H1 (cell line): ENCODE results near the gene WDR91. TPM values are rescaled to one million over a fixed set of nuclear protein-coding genes. Genes with fewer than 3 reads are reported as not detected.

Experiments
- CTCF ChIA-PET: fragments of 300-600 bp; sonication (Branson Sonifier 250); formaldehyde crosslinking; loops from one replicate; lab custom pipeline; 2021; ENCODE audit not compliant: partially characterized antibody; lab: Charles Lee
- POLR2A ChIA-PET: fragments of 300-600 bp; sonication (Branson Sonifier 250); formaldehyde crosslinking; loops from one replicate; lab custom pipeline; 2021; ENCODE audit warnings: inconsistent platforms; ENCODE audit not compliant: partially characterized antibody; lab: Charles Lee
- DNase-seq, 2 experiments: peaks; one replicate each; pipeline versions ENCODE4 v3.0.0 to v3.0.0-alpha.2; 2010 to 2022; ENCODE audit warnings: low spot score in 2 of 2, low read depth in 1 of 2, mixed read lengths in 1 of 2
- FAIRE-seq: peaks from 2 replicates; lab custom pipeline; 2011; peaks lifted over from hg19 to GRCh38; lab: Jason Lieb, UNC
- H2AFZ ChIP-seq: 2 replicates; pipeline ENCODE4 v1.8.1; 2012; ENCODE audit warnings: low read length, inconsistent platforms
- H2AK5ac ChIP-seq: 2 replicates; pipeline ENCODE4 v1.6.1; 2013; ENCODE audit warnings: low read depth, low read length
- H2BK120ac ChIP-seq: replicated peaks from 2 replicates; pipeline ENCODE3; 2013; ENCODE audit warnings: low read depth, low read length, inconsistent platforms
- H2BK12ac ChIP-seq: 2 replicates; pipeline ENCODE4 v1.6.1; 2013; ENCODE audit warnings: low read depth, low read length
- H2BK15ac ChIP-seq: 2 replicates; pipeline ENCODE4 v1.6.1; 2013; ENCODE audit warnings: low read length
- H2BK20ac ChIP-seq: 2 replicates; pipeline ENCODE4 v1.6.1; 2013; ENCODE audit warnings: low read length
- H2BK5ac ChIP-seq: 2 replicates; pipeline ENCODE4 v1.6.1; 2013; ENCODE audit warnings: low read depth, low read length
- H3K14ac ChIP-seq: 2 replicates; pipeline ENCODE4 v1.6.1; 2013; ENCODE audit warnings: inconsistent platforms; ENCODE audit not compliant: insufficient read length
- H3K18ac ChIP-seq: 2 replicates; pipeline ENCODE4 v1.6.1; 2013; ENCODE audit warnings: low read length; ENCODE audit errors: extremely low read depth
- H3K23ac ChIP-seq: 2 replicates; pipeline ENCODE4 v1.6.1; 2013; ENCODE audit warnings: inconsistent platforms; ENCODE audit not compliant: insufficient read length
- H3K23me2 ChIP-seq: 2 replicates; pipeline ENCODE4 v1.6.1; 2013; ENCODE audit warnings: low read depth, low read length
- H3K27ac ChIP-seq: 2 replicates; pipeline ENCODE4 v1.6.1; 2011; ENCODE audit warnings: low read depth, low read length, inconsistent platforms
- H3K27me3 ChIP-seq, 4 experiments: replicated peaks in 1 of 4; 1 replicate in 1 of 4; 2 replicates in 3 of 4; pipeline versions ENCODE4 v1.6.1 to v1.8.1; 2011 to 2013; ENCODE audit warnings: low read length in 3 of 4, mild to moderate bottlenecking in 3 of 4, inconsistent platforms in 2 of 4, mixed read lengths in 2 of 4, moderate library complexity in 1 of 4; ENCODE audit not compliant: control insufficient read depth in 3 of 4, insufficient read depth in 3 of 4; ENCODE audit errors: extremely low read depth in 1 of 4
- H3K36me3 ChIP-seq, 4 experiments: 2 replicates each; pipeline versions ENCODE4 v1.6.1 to v1.8.1; 2011 to 2013; ENCODE audit warnings: mild to moderate bottlenecking in 4 of 4, low read length in 3 of 4, moderate library complexity in 2 of 4, control low read depth in 1 of 4, inconsistent platforms in 1 of 4; ENCODE audit not compliant: insufficient read depth in 4 of 4, control insufficient read depth in 2 of 4
- H3K4ac ChIP-seq: replicated peaks from 2 replicates; pipeline ENCODE3; 2013; ENCODE audit warnings: low read length, low read depth, mixed read lengths, inconsistent platforms; ENCODE audit not compliant: insufficient read length
- H3K4me1 ChIP-seq, 4 experiments: replicated peaks in 1 of 4; 1 replicate in 1 of 4; 2 replicates in 3 of 4; pipeline versions ENCODE4 v1.6.1 to v1.8.1; 2011 to 2013; ENCODE audit warnings: low read length in 3 of 4, inconsistent platforms in 2 of 4, mixed read lengths in 1 of 4; ENCODE audit not compliant: insufficient read depth in 4 of 4, control insufficient read depth in 3 of 4
- H3K4me2 ChIP-seq, 2 experiments: 2 replicates each; pipeline versions ENCODE4 v1.6.1 to v1.8.1; 2011 to 2013; ENCODE audit warnings: low read depth in 2 of 2, low read length in 2 of 2, control low read depth in 1 of 2, inconsistent platforms in 1 of 2, mild to moderate bottlenecking in 1 of 2; ENCODE audit not compliant: insufficient read depth in 1 of 2
- H3K4me3 ChIP-seq, 4 experiments: fragments of 200-600, 300-600 bp in 1 of 4; sonication (generic), shearing (Covaris generic), sonication (Bioruptor Twin) in 1 of 4; 2 replicates each; pipeline versions ENCODE4 v1.5.1 to v1.8.1; 2011 to 2016; ENCODE audit warnings: low read length in 4 of 4, low read depth in 3 of 4, control low read depth in 2 of 4, inconsistent platforms in 2 of 4, mild to moderate bottlenecking in 2 of 4, mixed read lengths in 1 of 4, moderate library complexity in 1 of 4; ENCODE audit not compliant: insufficient read depth in 2 of 4; ENCODE audit errors: extremely low read depth in 1 of 4
- H3K56ac ChIP-seq: replicated peaks from 2 replicates; pipeline ENCODE3; 2013; ENCODE audit warnings: low read depth, mild to moderate bottlenecking, mixed read lengths, low read length, inconsistent platforms; ENCODE audit not compliant: insufficient read length
- H3K79me1 ChIP-seq: 2 replicates; pipeline ENCODE4 v1.6.1; 2013; ENCODE audit warnings: low read depth, low read length, control low read depth
- H3K79me2 ChIP-seq, 2 experiments: 2 replicates each; pipeline versions ENCODE4 v1.6.1 to v1.8.1; 2012 to 2013; ENCODE audit warnings: low read length in 2 of 2, mild to moderate bottlenecking in 2 of 2, inconsistent platforms in 1 of 2; ENCODE audit not compliant: insufficient read depth in 2 of 2, control insufficient read depth in 1 of 2
- H3K9ac ChIP-seq, 4 experiments: replicated peaks in 1 of 4; 1 replicate in 1 of 4; 2 replicates in 3 of 4; pipeline versions ENCODE4 v1.6.1 to v1.8.1; 2011 to 2013; ENCODE audit warnings: low read depth in 3 of 4, low read length in 3 of 4, control low read depth in 2 of 4, mild to moderate bottlenecking in 2 of 4, moderate library complexity in 2 of 4, inconsistent platforms in 1 of 4; ENCODE audit errors: extremely low read depth in 1 of 4
- H3K9me3 ChIP-seq, 2 experiments: 2 replicates each; pipeline versions ENCODE4 v1.6.1 to v1.8.1; 2012 to 2013; ENCODE audit warnings: mild to moderate bottlenecking in 2 of 2, moderate library complexity in 2 of 2, control low read depth in 1 of 2, inconsistent platforms in 1 of 2, low read depth in 1 of 2, low read length in 1 of 2, mixed read lengths in 1 of 2; ENCODE audit not compliant: insufficient read depth in 2 of 2
- H4K20me1 ChIP-seq, 2 experiments: replicated peaks in 1 of 2; 2 replicates each; pipeline versions ENCODE3 to v1.8.1; 2011 to 2013; ENCODE audit warnings: inconsistent platforms in 2 of 2, low read length in 2 of 2, mild to moderate bottlenecking in 1 of 2; ENCODE audit not compliant: insufficient read depth in 2 of 2, control insufficient read depth in 1 of 2
- H4K5ac ChIP-seq: 2 replicates; pipeline ENCODE4 v1.6.1; 2013; ENCODE audit warnings: low read length, low read depth, mixed read lengths, inconsistent platforms; ENCODE audit not compliant: insufficient read length
- H4K8ac ChIP-seq: 2 replicates; pipeline ENCODE4 v1.8.0; 2013; ENCODE audit warnings: mild to moderate bottlenecking, moderate library complexity, low read length, inconsistent platforms; ENCODE audit not compliant: insufficient read depth; ENCODE audit errors: extremely low read depth
- H4K91ac ChIP-seq: replicated peaks from 2 replicates; pipeline ENCODE3; 2013; ENCODE audit warnings: low read length, mixed read lengths, inconsistent platforms; ENCODE audit not compliant: insufficient read length
- ATF3 ChIP-seq: IDR thresholded peaks from 2 replicates; pipeline ENCODE4 v1.6.1; 2011; ENCODE audit warnings: low read depth, mild to moderate bottlenecking, low read length; ENCODE audit not compliant: insufficient read depth
- KDM4A ChIP-seq: IDR thresholded peaks from one replicate; pipeline ENCODE4 v1.7.1; 2012; ENCODE audit warnings: low read depth, mild to moderate bottlenecking, moderate library complexity, low read length, inconsistent platforms; ENCODE audit not compliant: severe bottlenecking
- NRF1 ChIP-seq: IDR thresholded peaks from 2 replicates; pipeline ENCODE4 v1.6.1; 2011; ENCODE audit warnings: mild to moderate bottlenecking, low read depth, low read length, improper control_type of control experiment
- TEAD4 ChIP-seq: IDR thresholded peaks from 2 replicates; pipeline ENCODE4 v1.6.1; 2012; ENCODE audit warnings: low read depth, low read length, inconsistent platforms, mixed read lengths
- WGBS, 2 experiments: shearing (Covaris generic) in 1 of 2; methylation state at CpG; one replicate each; pipeline versions ENCODE4 v1.1.6 to v1.1.7; 2013 to 2015; ENCODE audit warnings: low lambda C conversion rate in 2 of 2, mixed read lengths in 2 of 2, inconsistent platforms in 1 of 2, low coverage in 1 of 2, missing lambda C conversion rate in 1 of 2; ENCODE audit not compliant: insufficient replicate concordance in 2 of 2, insufficient coverage in 1 of 2, insufficient read length in 1 of 2; ENCODE audit errors: extremely low coverage in 1 of 2, missing lambda C conversion rate in 1 of 2; 5-methylcytosine and 5-hydroxymethylcytosine counted together
- polyA plus RNA-seq, 7 experiments: library from polyadenylated mRNA; depleted of rRNA in 3 of 7; stranded (reverse) in 5 of 7; unstranded in 2 of 7; fragments of >200 nt in 5 of 7; fragments of 200-250 nt in 2 of 7; gene quantifications; 1 replicate in 5 of 7; 2 replicates in 1 of 7; 4 replicates in 1 of 7; pipeline versions ENCODE4 v1.2.1 to v1.2.3, GENCODE V29; 2011 to 2013; ENCODE audit warnings: missing spikeins in 2 of 7, mixed read lengths in 2 of 7
- total RNA-seq: library from RNA; stranded (reverse); fragmentation: NEBNext Ultra II Directional; extraction: Animal tissue kit (Norgen Biotek cat#: 25700); gene quantifications from 2 replicates; pipeline ENCODE4 v1.2.1, GENCODE V29; 2021

The WDR91 gene
- total and polyA plus RNA-seq, 2 of the 8 experiments (the other 6 are each of a cell fraction or from before 2014, with no cell fraction given): 8.2 to 14.7 TPM

GRCh38 chr7:135147341-135147898 lies 63.9 kb downstream of the WDR91 start:
- no peaks in the 10 kb centered on the region for H4K20me1 ChIP-seq
- no peak overlapping the region for H3K56ac ChIP-seq
- POLR2A ChIA-PET: interaction anchor here (1.1 to 1.6 kb wide), 2 partner anchors 11 to 13 kb away, joined by 4 to 6 read pairs; no protein-coding TSS in a partner anchor
- no peak overlapping the region for H2AK5ac ChIP-seq
- no peak overlapping the region for H3K18ac ChIP-seq
- H3K9me3 ChIP-seq: no peaks in the 10 kb centered on the region
- H3K27me3 ChIP-seq: no peaks in the 10 kb centered on the region
- H3K4me2 ChIP-seq: no peak overlapping the region
- H3K23ac ChIP-seq: no peak overlapping the region
- H3K27ac ChIP-seq: no peak overlapping the region
- H3K23me2 ChIP-seq: no peaks in the 10 kb centered on the region
- no peak overlapping the region for H3K4me3 ChIP-seq
- H3K4me1 ChIP-seq: no peaks in the 10 kb centered on the region
- H2BK5ac ChIP-seq: no peak overlapping the region
- no peak overlapping the region for H4K8ac ChIP-seq
- CTCF ChIA-PET: interaction anchor here (0.7 to 1.8 kb wide), 4 partner anchors 48 to 266 kb away, joined by 3 to 6 read pairs (median 3); partner anchors contain the start of gene AGBL3
- H2BK120ac ChIP-seq: no peak overlapping the region
- H3K9ac ChIP-seq: no peak overlapping the region
- H2BK12ac ChIP-seq: no peak overlapping the region
- no peaks in the 10 kb centered on the region for H3K36me3 ChIP-seq
- 86% methylated on average over 6 of the region's 6 CpGs; no CpG with 5 or more reads in 1 of the 2 experiments for WGBS, 2 experiments
- H4K91ac ChIP-seq: no peak overlapping the region
- no peak overlapping the region for H2BK15ac ChIP-seq
- FAIRE-seq (no peak), DNase-seq (no peak)
- H3K79me1 ChIP-seq: no peaks in the 10 kb centered on the region
- no peak overlapping the region for H4K5ac ChIP-seq
- H2AFZ ChIP-seq: no peak overlapping the region
- H3K79me2 ChIP-seq: no peaks in the 10 kb centered on the region
- H3K14ac ChIP-seq: no peak overlapping the region
- TF ChIP-seq NRF1: no peak
- no peak for TF ChIP-seq KDM4A
- no peak for TF ChIP-seq ATF3
- TF ChIP-seq TEAD4: no peak
- H3K4ac ChIP-seq: no peak overlapping the region
- H2BK20ac ChIP-seq: no peak overlapping the region
